GM11168 (cell line): ENCODE results near the gene EHD4.

ENCODE experiments used
- in situ Hi-C: fragments of 300-500 bp; cut with MboI; formaldehyde crosslinking; loops from one replicate; pipeline ENCODE4 v1.12.0; 2022; ENCODE audit warnings: low sequenced_read_pairs; ENCODE audit not compliant: unreplicated experiment

The EHD4 gene

GRCh38 chr15:41996376-41996775 is 24.0 kb upstream of the EHD4 start:
- in situ Hi-C loops: no loop called here

DNA sequence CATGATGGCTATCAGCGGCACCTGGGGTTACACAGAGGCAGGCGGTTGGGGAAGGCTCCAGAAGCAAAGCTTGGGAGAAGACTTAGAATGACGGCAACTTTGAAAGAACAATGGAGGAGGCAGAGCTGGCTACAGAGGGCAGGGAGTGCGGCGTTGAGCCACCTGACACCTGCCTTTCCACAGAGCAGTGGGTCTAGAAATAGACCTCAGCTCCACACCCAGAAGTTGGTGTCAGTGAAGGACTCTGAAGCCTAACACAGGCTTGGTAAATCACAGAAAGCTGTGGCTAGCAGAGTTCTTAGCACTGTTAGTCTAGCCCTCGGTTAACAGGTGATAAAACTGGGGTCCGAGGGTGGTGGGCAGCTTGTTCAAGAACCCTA is 23.1 kb upstream of the EHD4 start:
- in situ Hi-C loops: no loop called here

DNA sequence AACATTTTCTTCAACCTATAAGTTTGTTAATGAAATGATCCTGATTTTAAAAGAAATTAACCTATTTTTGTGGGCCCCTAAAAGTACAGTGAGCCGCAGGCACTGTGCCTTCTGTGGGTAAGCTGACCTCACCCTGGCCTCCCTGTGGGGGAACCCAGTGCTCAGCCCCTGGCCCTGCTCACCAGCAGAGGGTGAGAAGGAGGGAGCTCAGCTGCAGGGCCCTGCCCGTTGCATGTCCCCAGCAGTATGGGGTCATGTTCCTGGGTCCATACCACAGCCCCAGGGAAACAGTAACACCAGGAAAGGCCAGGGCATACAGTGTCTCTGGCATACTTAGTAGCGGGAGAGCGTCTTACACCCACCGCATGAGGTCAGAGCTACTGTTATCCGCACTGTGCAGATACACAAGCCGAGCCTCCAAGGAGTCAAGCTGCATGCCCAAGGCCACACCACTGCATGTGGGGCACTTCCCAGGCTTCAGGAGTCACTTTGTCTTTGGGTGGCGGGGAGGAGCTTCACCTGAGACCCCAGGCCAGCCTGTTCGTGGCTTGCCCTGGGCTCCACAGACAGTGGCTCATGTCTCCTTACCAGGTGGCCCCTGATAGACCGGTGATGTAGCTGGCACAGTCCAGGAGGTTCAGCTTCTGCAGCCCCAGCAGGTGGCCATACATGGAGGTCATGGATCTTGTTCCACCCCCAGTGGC is 22.6 kb upstream of the EHD4 start:
- in situ Hi-C loops: no loop called here

- in situ Hi-C loops: no loop called here
Observed at GRCh38 chr15:41994171-41994650, 21.9 kb upstream of the EHD4 start.

DNA sequence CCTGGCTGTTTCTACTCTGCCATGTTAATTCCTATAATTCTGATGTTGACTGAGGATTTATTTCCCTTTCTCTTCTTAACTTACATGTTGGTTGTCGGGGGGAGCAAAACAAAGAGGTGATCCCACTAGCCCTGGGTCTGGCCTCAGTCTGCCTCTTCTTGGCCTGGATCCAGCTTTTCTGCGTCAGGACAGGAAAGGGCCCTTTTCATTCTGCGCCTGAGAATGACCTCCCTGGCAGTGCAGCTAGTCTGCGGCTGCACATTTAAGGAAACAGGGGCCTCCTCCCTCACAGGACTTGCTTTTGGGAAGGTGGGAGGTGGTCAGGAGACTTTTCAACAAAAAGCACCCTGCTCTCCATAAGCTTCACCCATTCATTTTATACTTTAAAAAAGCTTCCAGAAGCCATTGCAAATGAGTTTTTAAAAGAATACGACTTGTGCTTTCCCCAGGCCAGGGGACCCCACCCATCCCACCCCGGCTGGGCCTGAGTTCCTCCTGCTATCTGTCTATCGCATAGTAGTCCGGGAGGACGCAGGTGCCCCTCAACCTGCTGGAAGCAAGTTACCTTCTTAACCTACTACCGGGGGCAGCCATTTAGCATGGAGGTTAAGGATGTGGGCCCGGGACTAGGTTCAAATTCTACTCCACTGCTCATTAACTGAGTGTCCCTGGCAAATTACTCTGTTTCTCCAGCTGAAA is 21.3 kb upstream of the EHD4 start:
- in situ Hi-C loops: no loop called here

GRCh38 chr15:41992803-41993190 is 20.4 kb upstream of the EHD4 start:
- in situ Hi-C loops: no loop called here

- in situ Hi-C loops: no loop called here
Observed at GRCh38 chr15:41992151-41992802, 19.9 kb upstream of the EHD4 start.

- in situ Hi-C loops: no loop called here
Observed at GRCh38 chr15:41990691-41991090, 18.3 kb upstream of the EHD4 start.

DNA sequence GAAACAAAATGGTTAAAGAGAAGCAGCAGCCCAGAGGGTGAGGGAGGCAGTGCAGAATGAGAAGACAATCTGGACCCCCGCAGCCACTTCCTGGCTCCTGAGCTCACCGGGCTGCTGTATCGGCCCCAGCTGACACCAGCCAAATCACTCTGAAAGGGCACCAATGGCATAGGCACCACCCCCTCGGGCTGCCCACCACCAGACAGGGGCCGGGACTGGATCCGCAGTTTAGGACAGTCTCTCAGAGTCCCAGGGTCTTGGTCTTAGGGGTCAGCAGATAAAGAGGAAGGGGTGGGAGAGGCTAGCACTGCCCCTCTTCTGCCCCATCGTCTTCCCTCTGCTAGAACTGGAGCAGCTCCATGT is 17.9 kb upstream of the EHD4 start:
- in situ Hi-C loops: no loop called here

GRCh38 chr15:41989573-41990242 is 17.4 kb upstream of the EHD4 start:
- in situ Hi-C loops: loop anchor here (5.0 kb wide), 1 partner anchor 73 kb away; no protein-coding TSS in a partner anchor

- in situ Hi-C loops: loop anchor here (5.0 kb wide), 1 partner anchor 73 kb away; no protein-coding TSS in a partner anchor
Observed at GRCh38 chr15:41988896-41989572, 16.7 kb upstream of the EHD4 start.

DNA sequence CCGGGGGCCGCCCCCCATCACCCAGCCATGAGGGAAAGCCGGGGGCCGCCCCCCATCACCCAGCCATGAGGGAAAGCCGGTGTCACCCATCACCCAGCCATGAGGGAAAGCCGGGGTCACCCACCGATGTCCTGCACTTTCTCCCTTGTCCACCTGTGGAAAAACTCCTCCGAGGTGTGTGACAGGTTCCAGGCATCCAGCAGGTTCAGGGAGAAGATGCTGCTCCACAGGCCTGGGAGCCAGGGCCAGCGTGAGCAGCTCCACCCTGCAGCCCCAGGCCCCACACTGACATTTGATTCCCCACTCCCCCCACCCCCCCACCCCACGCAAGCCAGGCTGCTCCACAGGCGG is 15.5 kb upstream of the EHD4 start:
- in situ Hi-C loops: loop anchor here (5.0 kb wide), 1 partner anchor 74 kb away; no protein-coding TSS in a partner anchor

DNA sequence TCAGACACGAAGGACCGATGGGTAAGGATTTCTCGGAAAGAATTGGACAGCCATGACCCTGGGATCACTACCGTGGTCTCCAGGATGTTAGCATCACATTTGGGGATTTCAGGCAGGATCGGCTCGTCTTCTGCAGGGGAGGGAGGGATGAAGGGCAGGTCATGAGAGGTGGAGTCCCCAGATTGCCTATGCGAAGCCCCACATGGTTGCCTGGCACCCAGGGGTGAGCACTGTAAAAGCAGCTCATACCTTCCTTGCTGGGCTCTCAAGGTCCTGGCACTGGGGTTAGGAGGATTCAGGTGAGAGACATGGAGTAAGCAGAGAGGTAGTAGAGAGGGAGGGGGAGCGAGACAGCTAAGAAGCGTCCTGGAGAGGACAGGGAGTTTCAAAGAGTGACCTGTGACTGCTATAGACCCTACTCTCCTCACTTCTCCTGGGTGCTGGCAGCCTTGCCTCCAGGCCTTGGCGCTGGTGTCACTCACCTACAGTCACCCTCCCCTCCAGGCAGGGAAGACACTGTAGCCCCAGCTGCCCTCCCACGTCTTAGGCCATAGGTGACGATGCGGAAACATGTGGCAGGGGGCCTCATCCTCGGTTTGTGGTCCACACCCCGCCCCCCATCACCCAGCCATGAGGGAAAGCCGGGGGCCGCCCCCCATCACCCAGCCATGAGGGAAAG is 15.0 kb upstream of the EHD4 start:
- in situ Hi-C loops: loop anchor here (5.0 kb wide), 1 partner anchor 75 kb away; no protein-coding TSS in a partner anchor

DNA sequence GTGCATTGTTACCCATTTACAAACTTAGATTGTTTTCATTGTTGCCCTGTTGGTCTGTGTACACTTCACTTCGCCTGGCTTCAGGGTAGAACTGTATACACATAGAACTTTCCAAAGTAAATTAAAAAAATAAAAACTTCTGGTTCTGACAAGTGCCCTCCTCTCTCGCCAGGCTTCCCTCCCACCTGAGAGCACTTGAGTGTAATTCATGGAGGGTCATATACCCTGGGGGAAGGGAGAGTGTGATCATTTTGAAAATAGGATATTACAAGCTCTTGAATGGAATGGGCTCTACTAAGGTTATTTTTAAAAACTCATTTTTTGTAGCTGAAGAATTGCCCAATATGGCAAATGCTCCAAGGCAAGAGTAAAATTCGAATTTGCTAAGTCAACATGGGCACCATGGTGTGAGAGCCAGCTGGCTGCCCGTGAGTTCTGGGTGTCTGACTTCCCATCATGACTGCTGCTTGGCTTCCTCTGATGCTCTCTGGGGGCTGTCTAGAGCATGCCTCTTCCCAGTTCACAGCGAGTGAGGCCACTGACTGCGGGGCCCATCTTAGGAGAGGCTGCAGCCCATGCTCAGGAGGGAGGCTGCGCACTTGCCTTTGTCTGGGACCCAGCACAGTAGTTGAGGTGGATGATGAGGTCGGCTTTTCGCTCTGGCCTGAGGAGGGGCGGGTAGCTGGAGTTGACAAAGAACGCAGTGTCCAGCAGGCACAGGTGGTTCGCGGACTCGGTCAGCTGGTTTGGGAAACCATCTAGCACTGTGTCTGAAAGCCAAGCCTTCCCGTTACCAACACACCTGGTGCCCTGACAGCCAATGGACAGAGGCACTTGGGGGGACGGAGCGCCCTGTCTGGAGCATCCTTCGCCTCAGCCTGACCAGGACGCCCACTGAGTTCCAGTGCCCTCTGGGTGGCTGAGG is 13.1 kb upstream of the EHD4 start:
- in situ Hi-C loops: loop anchor here (5.0 kb wide), 1 partner anchor 77 kb away; no protein-coding TSS in a partner anchor

- in situ Hi-C loops: loop anchor here (5.0 kb wide), 1 partner anchor 78 kb away; no protein-coding TSS in a partner anchor
Observed at GRCh38 chr15:41984622-41985021, 12.3 kb upstream of the EHD4 start.

DNA sequence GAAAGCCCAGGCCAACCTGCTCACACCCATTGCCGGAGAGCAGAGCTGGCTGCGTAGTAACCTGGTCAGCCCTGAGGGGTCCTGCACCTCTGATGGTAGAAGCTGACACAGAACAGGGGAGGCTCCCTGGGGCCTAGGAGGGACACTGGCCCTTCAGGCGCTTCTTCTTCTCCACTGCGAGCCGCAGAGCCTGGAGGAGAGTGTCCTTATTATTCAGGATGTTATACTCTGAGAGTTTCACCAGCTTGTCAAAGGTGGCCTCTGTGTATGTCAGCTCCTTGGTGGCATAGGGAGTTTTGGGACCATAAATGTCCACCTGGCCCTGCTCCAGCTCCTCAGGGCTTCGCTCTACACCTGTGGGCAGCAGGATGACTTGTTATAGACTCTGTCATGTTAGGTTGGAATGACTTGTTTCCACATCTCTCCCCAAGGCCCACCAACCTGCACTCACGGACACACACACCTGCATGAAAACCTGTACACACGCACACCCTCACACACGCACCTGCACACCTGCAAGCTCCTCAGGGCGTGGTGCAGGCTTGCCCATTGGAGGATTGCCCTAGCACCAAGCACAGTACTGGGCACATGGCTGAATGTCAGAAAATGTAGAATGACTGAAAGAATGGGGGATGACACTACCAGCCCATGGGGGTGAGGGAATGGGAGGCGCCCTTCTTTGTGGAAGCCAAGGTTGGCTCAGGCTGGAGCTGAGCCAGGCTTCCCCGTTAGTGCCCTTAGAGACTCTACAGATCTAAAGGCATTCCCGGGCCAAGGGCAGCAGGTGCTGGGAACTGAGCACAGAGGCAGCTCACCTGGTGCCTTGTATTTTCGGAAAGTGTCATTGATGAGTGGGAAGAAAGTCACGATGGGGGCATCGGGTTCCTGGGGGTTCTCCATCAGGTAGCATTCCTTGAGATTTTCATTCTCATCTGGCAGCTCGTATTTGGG is 11.5 kb upstream of the EHD4 start:
- in situ Hi-C loops: no loop called here

- in situ Hi-C loops: no loop called here
Observed at GRCh38 chr15:41983221-41983620, 10.9 kb upstream of the EHD4 start.
